Vagina (tissue), 2 donors: Measurements from ENCODE around the gene AHDC1.

Source experiments
- POLR2A ChIP-seq, 2 donors: fragments of 450-650 bp; IDR thresholded peaks; one replicate each; pipeline ENCODE4 v1.6.1; 2017; ENCODE audit warnings: antibody characterized with exemption in 2 of 2, mild to moderate bottlenecking in 2 of 2, moderate library complexity in 2 of 2
- POLR2AphosphoS5 ChIP-seq, 2 donors: sonication (generic); formaldehyde crosslinking; IDR thresholded peaks; one replicate each; pipeline ENCODE4 v1.9.0; 2017; ENCODE audit warnings: antibody characterized with exemption in 2 of 2, mild to moderate bottlenecking in 2 of 2, low read depth in 1 of 2; ENCODE audit not compliant: insufficient read depth in 1 of 2
- TF ChIP-seq, protein P1 (sequence below), 3 experiments: fragments of 450-650 bp in 2 of 3; fragments of 200-600 bp in 1 of 3; sonication (generic) in 1 of 3; IDR thresholded peaks; one replicate each; pipeline ENCODE4 v1.5.1; 2017 to 2019; ENCODE audit warnings: antibody characterized with exemption in 3 of 3, mild to moderate bottlenecking in 2 of 3, moderate library complexity in 2 of 3

DNA sequence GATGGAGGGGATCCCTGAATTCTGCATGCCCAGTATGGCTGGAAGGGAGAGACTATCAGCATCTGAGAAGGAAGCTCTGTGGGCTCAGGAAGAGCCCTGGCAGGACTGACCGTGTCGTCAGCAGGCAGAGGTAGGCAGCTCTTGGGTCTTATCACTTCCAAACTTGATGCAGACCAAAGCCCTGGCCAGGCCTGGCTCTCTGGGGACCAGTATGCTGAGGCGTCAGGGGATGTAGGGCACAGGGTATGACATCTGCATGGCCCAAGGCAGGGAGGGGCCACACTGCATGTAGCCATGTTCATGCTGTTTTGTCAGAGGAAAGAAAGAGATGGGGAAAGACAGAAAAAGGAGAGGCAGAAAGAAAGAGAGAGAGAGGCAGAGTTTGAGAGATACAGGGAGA, 24.8 kb upstream of the AHDC1 start:
- TF ChIP-seq POLR2A (IDR thresholded peaks at IDR 0.05) (no peak), POLR2AphosphoS5 (IDR thresholded peaks at IDR 0.05; ENCODE audit: insufficient read depth in 1 of 2, low read depth in 1 of 2) (no peak)
- TF ChIP-seq, protein P1, sequence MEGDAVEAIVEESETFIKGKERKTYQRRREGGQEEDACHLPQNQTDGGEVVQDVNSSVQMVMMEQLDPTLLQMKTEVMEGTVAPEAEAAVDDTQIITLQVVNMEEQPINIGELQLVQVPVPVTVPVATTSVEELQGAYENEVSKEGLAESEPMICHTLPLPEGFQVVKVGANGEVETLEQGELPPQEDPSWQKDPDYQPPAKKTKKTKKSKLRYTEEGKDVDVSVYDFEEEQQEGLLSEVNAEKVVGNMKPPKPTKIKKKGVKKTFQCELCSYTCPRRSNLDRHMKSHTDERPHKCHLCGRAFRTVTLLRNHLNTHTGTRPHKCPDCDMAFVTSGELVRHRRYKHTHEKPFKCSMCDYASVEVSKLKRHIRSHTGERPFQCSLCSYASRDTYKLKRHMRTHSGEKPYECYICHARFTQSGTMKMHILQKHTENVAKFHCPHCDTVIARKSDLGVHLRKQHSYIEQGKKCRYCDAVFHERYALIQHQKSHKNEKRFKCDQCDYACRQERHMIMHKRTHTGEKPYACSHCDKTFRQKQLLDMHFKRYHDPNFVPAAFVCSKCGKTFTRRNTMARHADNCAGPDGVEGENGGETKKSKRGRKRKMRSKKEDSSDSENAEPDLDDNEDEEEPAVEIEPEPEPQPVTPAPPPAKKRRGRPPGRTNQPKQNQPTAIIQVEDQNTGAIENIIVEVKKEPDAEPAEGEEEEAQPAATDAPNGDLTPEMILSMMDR (IDR thresholded peaks at IDR 0.05) = no peak
